Choroid plexus epithelial cell (primary cell): ENCODE results near the gene FAM120C.

Experiments used
- DNase-seq: peaks from one replicate; pipeline ENCODE4 v3.0.0-alpha.2; 2010; ENCODE audit warnings: low read depth
- H3K4me3 ChIP-seq: 2 replicates; pipeline ENCODE4 v1.5.1; 2011; ENCODE audit warnings: low read depth, mild to moderate bottlenecking, control low read depth, low read length, moderate library complexity
- TF ChIP-seq, protein P1 (sequence below): conservative IDR thresholded peaks from 2 replicates; pipeline ENCODE4 v1.5.1; 2011; ENCODE audit warnings: low read depth, mild to moderate bottlenecking, control low read depth, inconsistent platforms, low read length, moderate library complexity

Gene FAM120C

DNA sequence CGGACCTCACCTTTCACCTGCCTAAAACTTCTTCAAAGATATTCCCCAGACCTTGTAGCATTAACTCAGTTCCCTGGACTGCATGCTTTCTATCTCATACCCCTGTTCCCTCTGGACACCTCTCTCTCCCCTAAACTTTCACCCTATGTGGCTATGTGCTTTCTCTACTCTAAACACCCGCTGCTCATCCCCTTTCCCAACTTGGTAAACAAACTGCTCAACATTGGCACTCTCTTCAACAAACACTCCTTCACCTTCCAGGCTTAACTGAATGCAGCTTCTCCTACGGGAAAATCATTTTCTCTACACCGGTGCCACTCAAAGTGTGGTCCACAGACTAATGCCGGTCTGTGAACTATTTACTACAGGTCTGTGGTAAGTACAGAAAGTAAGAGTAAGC lies 158.7 kb downstream of the FAM120C start:
- TF ChIP-seq, protein P1, sequence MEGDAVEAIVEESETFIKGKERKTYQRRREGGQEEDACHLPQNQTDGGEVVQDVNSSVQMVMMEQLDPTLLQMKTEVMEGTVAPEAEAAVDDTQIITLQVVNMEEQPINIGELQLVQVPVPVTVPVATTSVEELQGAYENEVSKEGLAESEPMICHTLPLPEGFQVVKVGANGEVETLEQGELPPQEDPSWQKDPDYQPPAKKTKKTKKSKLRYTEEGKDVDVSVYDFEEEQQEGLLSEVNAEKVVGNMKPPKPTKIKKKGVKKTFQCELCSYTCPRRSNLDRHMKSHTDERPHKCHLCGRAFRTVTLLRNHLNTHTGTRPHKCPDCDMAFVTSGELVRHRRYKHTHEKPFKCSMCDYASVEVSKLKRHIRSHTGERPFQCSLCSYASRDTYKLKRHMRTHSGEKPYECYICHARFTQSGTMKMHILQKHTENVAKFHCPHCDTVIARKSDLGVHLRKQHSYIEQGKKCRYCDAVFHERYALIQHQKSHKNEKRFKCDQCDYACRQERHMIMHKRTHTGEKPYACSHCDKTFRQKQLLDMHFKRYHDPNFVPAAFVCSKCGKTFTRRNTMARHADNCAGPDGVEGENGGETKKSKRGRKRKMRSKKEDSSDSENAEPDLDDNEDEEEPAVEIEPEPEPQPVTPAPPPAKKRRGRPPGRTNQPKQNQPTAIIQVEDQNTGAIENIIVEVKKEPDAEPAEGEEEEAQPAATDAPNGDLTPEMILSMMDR = no peak
- DNase-seq = no peak
- H3K4me3 ChIP-seq = no peak overlapping the region
